GM21381 (cell line): ENCODE measurements around the gene CSE1L.
"Not testable (repeated sequence)": the region's sequence is repeated elsewhere in the genome, so short reads cannot be mapped to it uniquely, and the experiment has no call there.

Experiments
- ATAC-seq: cut with Tn5 transposase; IDR thresholded peaks from one replicate; pipeline ENCODE4 v1.9.1; 2021; ENCODE audit warnings: mild to moderate bottlenecking, moderate library complexity; ENCODE audit not compliant: unreplicated experiment

Gene CSE1L

DNA sequence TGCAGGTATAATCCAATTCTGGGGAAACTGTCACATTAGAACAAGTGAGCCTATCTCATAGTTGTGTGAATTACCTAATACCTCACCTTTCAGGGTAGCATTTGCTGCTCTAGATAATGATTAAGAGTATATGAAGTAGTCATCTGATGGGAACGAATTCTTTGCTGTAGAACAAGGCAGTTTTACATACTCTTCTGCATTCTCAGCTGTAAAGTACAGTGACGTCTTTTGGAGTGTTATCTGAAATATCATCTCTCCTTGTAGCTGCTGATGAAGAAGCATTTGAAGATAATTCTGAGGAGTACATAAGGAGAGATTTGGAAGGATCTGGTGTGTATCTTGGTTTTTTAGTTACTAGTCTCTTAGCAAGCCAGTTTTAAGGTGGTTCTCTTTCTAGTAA lies 28.4 kb downstream of the CSE1L start:
- ATAC-seq = no peak

- ATAC-seq = no peak
Measured at GRCh38 chr20:49078310-49078709, 32.2 kb downstream of the CSE1L start.

DNA sequence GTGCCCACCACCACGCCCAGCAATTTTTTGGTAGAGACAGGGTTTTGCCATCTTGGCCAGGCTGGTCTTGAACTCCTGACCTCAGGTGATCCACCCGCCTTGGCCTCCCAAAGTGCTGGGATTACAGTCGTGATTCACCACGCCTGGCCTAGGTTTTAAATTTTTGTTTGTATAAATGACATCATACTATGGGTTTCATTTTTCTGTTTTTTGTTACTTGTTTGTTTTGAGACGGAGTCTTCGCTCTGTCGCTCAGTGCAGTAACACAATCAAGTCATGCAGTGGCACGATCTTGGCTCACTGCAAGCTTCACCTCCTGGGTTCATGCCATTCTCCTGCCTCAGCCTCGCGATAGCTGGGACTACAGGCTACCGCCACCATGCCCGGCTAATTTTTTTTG lies 36.2 kb downstream of the CSE1L start:
- not testable (repeated sequence) for ATAC-seq

DNA sequence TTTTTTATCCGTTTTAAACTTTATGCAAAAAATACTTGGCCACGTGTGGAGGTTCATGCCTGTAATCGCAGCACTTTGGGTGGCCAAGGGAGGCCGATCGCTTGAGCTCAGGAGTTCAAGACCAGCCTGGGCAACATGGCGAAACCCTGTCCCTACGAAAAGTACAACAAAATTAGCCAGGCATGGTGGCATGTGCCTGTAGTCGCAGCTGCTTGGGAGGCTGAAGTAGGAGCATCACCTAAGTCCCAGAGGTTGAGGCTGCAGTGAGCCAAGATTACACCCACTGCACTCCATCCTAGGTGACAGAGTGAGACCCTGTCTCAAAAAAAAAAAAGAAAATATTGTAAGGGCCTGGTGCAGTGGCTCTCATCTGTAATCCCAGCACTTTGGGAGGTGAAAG lies 45.0 kb downstream of the CSE1L start:
- no peak for ATAC-seq

GRCh38 chr20:49091762-49092161 lies 45.6 kb downstream of the CSE1L start:
- ATAC-seq = no peak

- no peak for ATAC-seq
Measured at GRCh38 chr20:49096203-49096730, 50.2 kb downstream of the CSE1L start.

- no peak for ATAC-seq
Measured at GRCh38 chr20:49097159-49097558, 51.0 kb downstream of the CSE1L start.

- no peak for ATAC-seq
Measured at GRCh38 chr20:49098136-49098535, 52.0 kb downstream of the CSE1L start.

DNA sequence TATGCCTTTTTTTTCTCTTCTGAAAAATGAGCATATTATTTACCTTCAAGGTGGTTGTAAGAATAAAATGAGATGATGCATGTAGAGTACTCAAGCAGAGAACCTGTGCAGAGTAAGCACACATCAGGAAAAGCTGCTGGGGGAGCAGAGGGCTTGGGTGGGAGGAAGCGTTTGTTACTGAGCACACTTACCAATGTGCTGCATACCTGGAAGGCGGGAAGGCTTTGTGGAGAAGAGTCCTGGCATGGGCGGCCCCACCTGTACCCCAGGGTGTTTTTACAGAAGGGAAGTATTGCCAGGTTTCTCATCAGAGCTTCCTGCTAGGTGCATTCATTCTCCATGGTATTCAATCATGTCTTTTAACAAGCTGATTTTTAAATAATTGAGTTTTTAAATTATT lies 52.9 kb downstream of the CSE1L start:
- no peak for ATAC-seq

DNA sequence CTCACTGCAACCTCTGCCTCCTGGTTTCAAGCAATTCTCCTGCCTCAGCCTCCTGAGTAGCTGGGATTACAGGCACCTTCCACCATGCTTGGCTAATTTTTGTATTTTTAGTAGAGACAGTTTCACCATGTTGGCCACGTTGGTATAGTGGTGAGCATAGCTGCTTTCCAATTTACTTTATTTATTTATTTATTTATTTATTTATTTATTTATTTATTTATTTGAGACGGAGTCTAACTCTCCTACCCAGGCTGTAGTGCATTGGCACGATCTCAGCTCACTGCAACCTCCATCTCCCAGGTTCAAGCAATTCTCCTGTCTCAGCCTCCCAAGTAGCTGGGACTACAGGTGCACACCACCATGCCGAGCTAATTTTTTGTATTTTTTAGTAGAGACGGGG lies 54.2 kb downstream of the CSE1L start:
- ATAC-seq = not testable (repeated sequence)

DNA sequence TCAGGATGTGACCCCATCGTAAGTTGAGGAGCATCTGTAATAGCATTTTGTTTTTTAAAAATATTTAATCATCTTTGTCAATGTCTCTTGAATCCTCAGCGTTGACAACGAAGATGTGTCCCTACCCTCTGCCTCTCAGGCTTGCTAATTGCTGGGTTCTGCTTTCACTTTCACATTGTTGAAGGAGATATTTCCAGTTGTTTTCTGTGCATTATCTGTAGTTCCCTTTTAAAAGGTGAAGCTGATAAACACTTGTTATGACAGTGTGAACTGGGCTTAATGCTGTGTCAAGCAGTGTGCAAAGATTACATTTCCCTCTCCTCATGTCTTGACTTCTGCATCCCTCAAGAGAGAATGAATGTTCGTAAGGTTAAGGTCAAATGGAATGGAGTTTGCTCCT lies 54.9 kb downstream of the CSE1L start:
- no peak for ATAC-seq

DNA sequence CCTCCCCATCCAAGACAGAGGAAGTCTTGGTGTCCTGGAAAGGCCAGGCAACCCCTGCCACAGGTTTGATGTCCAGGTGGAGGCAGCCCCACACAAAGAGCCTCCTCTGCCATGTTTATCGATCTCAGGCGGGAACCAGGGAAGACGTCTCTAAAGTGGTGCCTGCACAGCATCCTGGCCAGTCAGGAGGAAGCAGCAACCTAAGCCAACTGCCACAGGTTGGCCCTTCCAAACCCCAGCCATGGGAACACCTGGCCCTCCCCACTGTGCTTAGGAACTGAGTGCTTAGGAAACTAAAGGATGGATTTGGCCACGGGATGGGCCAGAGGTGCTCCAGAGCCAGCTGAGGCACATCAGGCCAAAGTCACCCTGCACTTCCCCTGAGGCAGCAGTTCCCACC lies 56.9 kb downstream of the CSE1L start:
- no peak for ATAC-seq

- no peak for ATAC-seq
Measured at GRCh38 chr20:49103647-49104364, 57.7 kb downstream of the CSE1L start.

DNA sequence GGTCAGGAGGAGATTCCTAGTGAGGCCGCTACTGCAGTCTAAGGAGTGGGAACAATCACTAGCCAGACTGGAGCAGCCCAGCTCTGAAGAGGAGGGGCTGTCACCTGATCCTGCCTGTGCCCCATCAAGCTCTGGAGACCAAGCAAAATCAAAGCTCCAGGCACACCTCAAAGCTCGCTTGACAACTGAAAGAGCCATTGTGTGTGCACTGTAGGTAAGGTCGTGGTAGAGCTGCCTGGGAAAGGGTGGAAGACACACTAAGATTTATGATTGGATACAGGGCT lies 58.2 kb downstream of the CSE1L start:
- no peak for ATAC-seq

DNA sequence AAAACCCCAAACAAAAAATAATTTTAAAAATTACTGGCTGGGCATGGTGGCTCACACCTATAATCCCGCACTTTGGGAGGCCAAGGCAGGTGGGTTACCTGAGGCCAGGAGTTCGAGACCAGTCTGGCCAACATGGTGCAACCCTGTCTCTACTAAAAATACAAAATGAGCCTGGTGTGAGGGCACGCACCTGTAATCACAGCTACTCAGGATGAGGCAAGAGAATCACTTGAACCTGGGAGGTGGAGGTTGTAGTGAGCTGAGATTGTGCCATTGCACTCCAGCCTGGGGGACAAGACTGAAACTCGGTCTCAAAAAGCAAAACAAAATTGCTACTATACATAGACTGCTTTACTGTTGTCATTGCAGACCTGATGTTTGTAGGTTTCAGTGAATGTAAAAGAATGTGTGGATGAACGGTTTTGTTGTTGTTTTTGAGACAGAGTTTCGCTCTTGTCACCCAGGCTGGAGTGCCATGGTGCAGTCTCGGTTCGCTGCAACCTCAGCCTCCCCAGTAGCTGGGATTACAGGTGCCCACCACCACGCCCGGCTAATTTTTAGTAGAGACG lies 59.0 kb downstream of the CSE1L start:
- ATAC-seq = not testable (repeated sequence)

GRCh38 chr20:49106328-49106727 lies 60.2 kb downstream of the CSE1L start:
- no peak for ATAC-seq

- no peak for ATAC-seq
Measured at GRCh38 chr20:49110767-49111694, 64.9 kb downstream of the CSE1L start.

- no peak for ATAC-seq
Measured at GRCh38 chr20:49112596-49113274, 66.6 kb downstream of the CSE1L start.

GRCh38 chr20:49115564-49115963 lies 69.5 kb downstream of the CSE1L start:
- ATAC-seq = no peak

DNA sequence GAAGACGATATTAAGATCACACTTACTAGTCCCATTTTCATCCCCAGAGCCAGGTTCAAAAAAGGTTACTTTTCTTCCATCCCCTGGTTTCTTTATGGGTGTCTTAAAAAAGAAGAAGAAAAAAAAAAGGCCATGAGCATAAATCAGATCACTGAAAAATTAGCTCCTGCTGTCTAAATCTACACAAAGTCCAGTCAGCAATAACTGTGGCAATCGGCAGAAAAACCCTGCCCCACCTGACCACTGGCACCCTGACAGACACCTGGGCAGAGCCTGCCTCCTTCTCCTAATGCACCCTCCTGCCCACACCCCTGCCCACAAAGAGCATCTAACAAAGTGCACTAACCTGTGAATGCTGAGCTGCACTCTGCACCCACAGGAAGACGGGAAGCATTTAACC lies 72.2 kb downstream of the CSE1L start:
- ATAC-seq = no peak

GRCh38 chr20:49119988-49120387 lies 73.9 kb downstream of the CSE1L start:
- no peak for ATAC-seq
